Measurements from ENCODE around the gene RASSF10.

The RASSF10 gene

GRCh38 chr11:12968101-12968500, 41.0 kb upstream of the RASSF10 start:
- no peak for TF ChIP-seq CTCF (IDR thresholded peaks at IDR 0.05; ENCODE audit: low read depth, low read length)
- H3K4me3 ChIP-seq (ENCODE audit: low read depth, low read length): no peak overlapping the region

- TF ChIP-seq CTCF (IDR thresholded peaks at IDR 0.05; ENCODE audit: low read depth, low read length): no peak
- no peak overlapping the region for H3K4me3 ChIP-seq (ENCODE audit: low read depth, low read length)
Observed at GRCh38 chr11:12968826-12969225, 40.3 kb upstream of the RASSF10 start.

- no peak overlapping the region for H3K4me3 ChIP-seq (ENCODE audit: low read depth, low read length)
- TF ChIP-seq CTCF (IDR thresholded peaks at IDR 0.05; ENCODE audit: low read depth, low read length): no peak
Observed at GRCh38 chr11:12971955-12972354, 37.2 kb upstream of the RASSF10 start.

GRCh38 chr11:12973528-12974181, 35.5 kb upstream of the RASSF10 start:
- no peak overlapping the region for H3K4me3 ChIP-seq (ENCODE audit: low read depth, low read length)
- no peak for TF ChIP-seq CTCF (IDR thresholded peaks at IDR 0.05; ENCODE audit: low read depth, low read length)

- no peak overlapping the region for H3K4me3 ChIP-seq (ENCODE audit: low read depth, low read length)
- no peak for TF ChIP-seq CTCF (IDR thresholded peaks at IDR 0.05; ENCODE audit: low read depth, low read length)
Observed at GRCh38 chr11:12975195-12975594, 33.9 kb upstream of the RASSF10 start.

- no peak overlapping the region for H3K4me3 ChIP-seq (ENCODE audit: low read depth, low read length)
- no peak for TF ChIP-seq CTCF (IDR thresholded peaks at IDR 0.05; ENCODE audit: low read depth, low read length)
Observed at GRCh38 chr11:12979928-12980689, 29.0 kb upstream of the RASSF10 start.
